HG03135 (cell line): ENCODE measurements around the gene CYSRT1.

Experiments
- ATAC-seq: cut with Tn5 transposase; IDR thresholded peaks from one replicate; pipeline ENCODE4 v1.9.1; 2021; ENCODE audit warnings: mild to moderate bottlenecking, moderate library complexity; ENCODE audit not compliant: unreplicated experiment

The CYSRT1 gene

GRCh38 chr9:137224830-137225694, at the start of gene CYSRT1:
Gene CYSRT1, plus strand, starts transcription at chr9:137225174. Its CDS starts 448 bp downstream, at chr9:137225622.
- no peak for ATAC-seq

- no peak for ATAC-seq
Measured at GRCh38 chr9:137175345-137175961, 49.5 kb upstream of the CYSRT1 start.

- no peak for ATAC-seq
Measured at GRCh38 chr9:137176302-137177182, 48.4 kb upstream of the CYSRT1 start.

GRCh38 chr9:137178201-137178938, 46.6 kb upstream of the CYSRT1 start:
- ATAC-seq: no peak

GRCh38 chr9:137178939-137179630, 45.9 kb upstream of the CYSRT1 start:
- ATAC-seq: no peak

GRCh38 chr9:137179761-137180160, 45.2 kb upstream of the CYSRT1 start:
- ATAC-seq: no peak

- no peak for ATAC-seq
Measured at GRCh38 chr9:137180491-137180890, 44.5 kb upstream of the CYSRT1 start.

- no peak for ATAC-seq
Measured at GRCh38 chr9:137181680-137182079, 43.3 kb upstream of the CYSRT1 start.

- ATAC-seq: no peak
Measured at GRCh38 chr9:137182836-137183235, 42.1 kb upstream of the CYSRT1 start.

- ATAC-seq: no peak
Measured at GRCh38 chr9:137183980-137184595, 40.9 kb upstream of the CYSRT1 start.

GRCh38 chr9:137184881-137185660, 39.9 kb upstream of the CYSRT1 start:
- no peak for ATAC-seq

GRCh38 chr9:137185921-137186320, 39.1 kb upstream of the CYSRT1 start:
- ATAC-seq: no peak

- ATAC-seq: no peak
Measured at GRCh38 chr9:137186385-137186784, 38.6 kb upstream of the CYSRT1 start.

GRCh38 chr9:137187386-137187785, 37.6 kb upstream of the CYSRT1 start:
- no peak for ATAC-seq

- peak; percentile 7 for ATAC-seq
Measured at GRCh38 chr9:137188086-137188489, 36.9 kb upstream of the CYSRT1 start.

GRCh38 chr9:137188490-137189296, 36.3 kb upstream of the CYSRT1 start, which contains the start of the genes ANAPC2 and SSNA1:
Gene ANAPC2, minus strand, starts transcription at chr9:137188560. Its CDS starts 28 bp downstream, at chr9:137188532.
Gene SSNA1, plus strand, starts transcription at chr9:137188676. Its CDS starts 51 bp downstream, at chr9:137188727.
- peak; percentile 71 for ATAC-seq
